CD14-positive monocyte (primary cell): ENCODE measurements around the gene RBMS3. TPM values are rescaled to one million over a fixed set of nuclear protein-coding genes. Genes with fewer than 3 reads are reported as not detected.

Experiments used
- DNase-seq, 3 donors: peaks; one replicate each; pipeline ENCODE4 v3.0.0-alpha.2; 2011 to 2022
- H2AFZ ChIP-seq: 2 replicates; pipeline ENCODE4 v1.6.0; 2012; ENCODE audit warnings: mild to moderate bottlenecking, low read depth, low read length, inconsistent platforms; ENCODE audit not compliant: insufficient read depth, poor library complexity, severe bottlenecking
- H3K27ac ChIP-seq, 2 donors: 1 replicate in 1 of 2; 2 replicates in 1 of 2; pipeline ENCODE4 v1.5.1; 2012 to 2013; ENCODE audit warnings: low read length in 2 of 2, control low read depth in 1 of 2, inconsistent platforms in 1 of 2, low read depth in 1 of 2, mild to moderate bottlenecking in 1 of 2
- H3K27me3 ChIP-seq, 2 donors: one replicate each; pipeline versions ENCODE4 v1.6.0 to v1.6.1; 2011 to 2013; ENCODE audit warnings: low read length in 2 of 2; ENCODE audit not compliant: control insufficient read depth in 2 of 2, insufficient read depth in 2 of 2
- H3K36me3 ChIP-seq, 2 donors: replicated peaks in 1 of 2; 1 replicate in 1 of 2; 2 replicates in 1 of 2; pipeline versions ENCODE4 v1.5.1 to v1.6.1; 2012 to 2013; ENCODE audit warnings: low read length in 2 of 2, control low read depth in 1 of 2, inconsistent platforms in 1 of 2, mild to moderate bottlenecking in 1 of 2; ENCODE audit not compliant: insufficient read depth in 2 of 2, control insufficient read depth in 1 of 2
- H3K4me1 ChIP-seq, 2 donors: 1 replicate in 1 of 2; 2 replicates in 1 of 2; pipeline versions ENCODE4 v1.5.1 to v1.6.1; 2012 to 2013; ENCODE audit warnings: low read length in 2 of 2, control low read depth in 1 of 2, inconsistent platforms in 1 of 2, mild to moderate bottlenecking in 1 of 2, moderate library complexity in 1 of 2; ENCODE audit not compliant: insufficient read depth in 2 of 2, control insufficient read depth in 1 of 2
- H3K4me2 ChIP-seq: replicated peaks from 2 replicates; pipeline ENCODE3; 2012; ENCODE audit warnings: low read length, moderate library complexity, mild to moderate bottlenecking; ENCODE audit not compliant: poor library complexity, severe bottlenecking; ENCODE audit errors: extremely low read depth
- H3K4me3 ChIP-seq, 3 experiments: fragments of 200-600 bp in 1 of 3; sonication (generic) in 1 of 3; replicated peaks in 1 of 3; 1 replicate in 2 of 3; 2 replicates in 1 of 3; pipeline ENCODE4 v1.5.1; 2011 to 2013; ENCODE audit warnings: low read length in 3 of 3, mild to moderate bottlenecking in 3 of 3, control low read depth in 2 of 3, low read depth in 2 of 3, inconsistent platforms in 1 of 3, moderate library complexity in 1 of 3
- H3K79me2 ChIP-seq: 2 replicates; pipeline ENCODE4 v1.6.0; 2012; ENCODE audit warnings: mild to moderate bottlenecking, control low read depth, inconsistent platforms, low read length, moderate library complexity; ENCODE audit not compliant: insufficient read depth
- H3K9ac ChIP-seq: 2 replicates; pipeline ENCODE4 v1.6.0; 2017; ENCODE audit warnings: low read length, mild to moderate bottlenecking; ENCODE audit not compliant: insufficient read depth, poor library complexity, severe bottlenecking
- H3K9me3 ChIP-seq, 2 donors: replicated peaks in 1 of 2; 1 replicate in 1 of 2; 2 replicates in 1 of 2; pipeline versions ENCODE4 v1.5.1 to v1.6.1; 2012 to 2013; ENCODE audit warnings: low read length in 2 of 2, control low read depth in 1 of 2; ENCODE audit not compliant: control insufficient read depth in 1 of 2, insufficient read depth in 1 of 2
- H4K20me1 ChIP-seq: 2 replicates; pipeline ENCODE4 v1.6.0; 2012; ENCODE audit warnings: mild to moderate bottlenecking, low read length, control low read depth, moderate library complexity; ENCODE audit not compliant: insufficient read depth
- H3K27ac Mint-ChIP-seq, 7 donors: one replicate each; pipeline ENCODE4 v1.8.0; 2020; ENCODE audit warnings: mild to moderate bottlenecking in 7 of 7, mixed read lengths in 7 of 7, moderate library complexity in 6 of 7, inconsistent platforms in 2 of 7
- H3K27me3 Mint-ChIP-seq, 3 donors: one replicate each; pipeline ENCODE4 v1.8.0; 2021 to 2022; ENCODE audit warnings: low read depth in 3 of 3, mild to moderate bottlenecking in 3 of 3, mixed read lengths in 3 of 3, moderate library complexity in 3 of 3, inconsistent platforms in 1 of 3
- H3K36me3 Mint-ChIP-seq, 2 donors: one replicate each; pipeline ENCODE4 v1.8.0; 2020; ENCODE audit warnings: mixed read lengths in 2 of 2, inconsistent platforms in 1 of 2, mild to moderate bottlenecking in 1 of 2
- H3K4me1 Mint-ChIP-seq: one replicate; pipeline ENCODE4 v1.8.0; 2020; ENCODE audit warnings: mild to moderate bottlenecking, mixed read lengths
- H3K4me3 Mint-ChIP-seq, 2 donors: one replicate each; pipeline ENCODE4 v1.8.0; 2020; ENCODE audit warnings: mild to moderate bottlenecking in 2 of 2, mixed read lengths in 2 of 2, moderate library complexity in 1 of 2
- H3K9me3 Mint-ChIP-seq, 7 donors: one replicate each; pipeline ENCODE4 v1.8.0; 2020 to 2022; ENCODE audit warnings: mixed read lengths in 7 of 7, mild to moderate bottlenecking in 6 of 7, moderate library complexity in 6 of 7, inconsistent platforms in 2 of 7
- CTCF ChIP-seq: fragments of 200-600 bp; IDR thresholded peaks from one replicate; pipeline ENCODE4 v1.8.0; 2022; ENCODE audit warnings: antibody characterized with exemption, mild to moderate bottlenecking
- WGBS: methylation state at CpG from one replicate; pipeline ENCODE4 v1.1.5; 2013; ENCODE audit warnings: missing lambda C conversion rate; ENCODE audit not compliant: insufficient coverage; 5-methylcytosine and 5-hydroxymethylcytosine counted together
- intact Hi-C, 2 donors: fragments of 100-400 bp; cut with micrococcal nuclease; formaldehyde crosslinking; loops; one replicate each; pipeline versions ENCODE4 v1.15.0 to v1.15.1; 2023
- polyA plus RNA-seq, 3 donors: library from polyadenylated mRNA; depleted of rRNA in 1 of 3; unstranded in 2 of 3; stranded (reverse) in 1 of 3; fragments of 300-500 nt in 2 of 3; fragments of >200 nt in 1 of 3; fragmentation: Illumina TruSeq in 2 of 3; gene quantifications; 1 replicate in 2 of 3; 2 replicates in 1 of 3; pipeline ENCODE4 v1.2.3, GENCODE V29; 2012 to 2021

Gene RBMS3
- polyA plus RNA-seq, 3 donors, result not detected

- H3K79me2 ChIP-seq, result no peaks in the 10 kb centered on the region
- H3K27me3 Mint-ChIP-seq, result no peaks in the 10 kb centered on the region
- WGBS, result 83% methylated on average over 1 of the region's 3 CpGs
These were observed 253.1 kb downstream of the RBMS3 start for GRCh38 chr3:29534006-29534405.

DNA sequence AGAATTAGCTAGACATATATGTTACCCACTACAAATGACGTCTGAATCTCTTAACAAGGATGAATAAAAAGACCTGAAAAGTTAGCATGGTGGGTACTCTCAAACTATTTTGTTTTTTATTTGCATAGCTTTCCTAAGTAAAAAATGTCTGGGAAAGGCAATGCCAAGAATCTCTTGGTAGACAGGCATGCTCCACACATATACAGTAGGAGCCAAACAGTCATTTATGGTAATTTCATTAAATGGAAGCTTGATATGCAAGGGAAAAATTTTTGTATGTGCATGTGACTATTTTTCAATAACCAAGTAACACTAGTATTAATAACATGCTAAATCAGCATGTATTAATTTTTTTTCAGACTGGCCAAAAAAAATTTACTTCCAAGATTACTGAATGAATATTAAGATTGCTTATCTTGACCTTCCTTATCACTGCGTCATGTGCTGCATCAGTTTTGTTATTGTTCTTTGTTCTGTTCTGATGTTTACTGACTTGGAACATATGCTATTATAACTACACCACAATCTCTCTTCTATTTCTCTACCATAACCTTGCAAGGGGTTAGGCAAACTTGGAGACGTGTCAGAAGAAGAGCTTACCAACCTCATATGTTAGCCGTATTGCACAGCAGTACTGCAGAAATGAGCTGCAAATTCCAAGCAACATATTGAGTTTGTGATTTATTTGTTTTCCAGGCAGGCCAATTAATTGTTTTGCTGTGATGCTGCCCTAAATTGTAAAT, 255.3 kb downstream of the RBMS3 start:
- Mint-ChIP-seq H3K4me1 (no peaks in the 10 kb centered on the region), H3K36me3 (no peaks in the 10 kb centered on the region), H3K27me3 (no peaks in the 10 kb centered on the region), H3K4me3 (no peak overlapping the region), H3K27ac (no peak overlapping the region), H3K9me3 (no peaks in the 10 kb centered on the region)
- H2AFZ ChIP-seq, result no peak overlapping the region
- DNase-seq, result no peak
- H4K20me1 ChIP-seq, result no peaks in the 10 kb centered on the region
- H3K27me3 ChIP-seq, result no peaks in the 10 kb centered on the region
- no peaks in the 10 kb centered on the region for H3K4me1 ChIP-seq
- H3K36me3 ChIP-seq, result no peaks in the 10 kb centered on the region
- no peak for TF ChIP-seq CTCF
- no peak overlapping the region for H3K27ac ChIP-seq
- 83% methylated on average over 2 of the region's 4 CpGs for WGBS
- H3K79me2 ChIP-seq, result no peaks in the 10 kb centered on the region
- H3K9ac ChIP-seq, result no peak overlapping the region
- H3K4me3 ChIP-seq, result no peak overlapping the region
- H3K9me3 ChIP-seq, result no peaks in the 10 kb centered on the region
- intact Hi-C loops, result no loop called here
- no peak overlapping the region for H3K4me2 ChIP-seq

More at GRCh38 chr3:29534006-29534405, 253.1 kb downstream of the RBMS3 start:
- Histone ChIP-seq H3K27me3 (no peaks in the 10 kb centered on the region), H3K36me3 (no peaks in the 10 kb centered on the region), H3K4me3 (no peak overlapping the region), H4K20me1 (no peaks in the 10 kb centered on the region), H3K9ac (no peak overlapping the region), H3K9me3 (no peaks in the 10 kb centered on the region), H2AFZ (no peak overlapping the region), H3K4me2 (no peak overlapping the region), H3K4me1 (no peaks in the 10 kb centered on the region), H3K27ac (no peak overlapping the region)
- Mint-ChIP-seq H3K36me3 (no peaks in the 10 kb centered on the region), H3K4me3 (no peak overlapping the region), H3K4me1 (no peaks in the 10 kb centered on the region), H3K27ac (no peak overlapping the region), H3K9me3 (peaks cover 0 to 2% (median 0%) of the 10 kb centered on the region in 7 donors)
- TF ChIP-seq CTCF, result no peak
- no peak for DNase-seq
- intact Hi-C loops, result no loop called here
